BJ (cell line): ENCODE data around the gene ARHGEF11. TPM values are rescaled to one million over a fixed set of nuclear protein-coding genes. Genes with fewer than 3 reads are reported as not detected.

ENCODE experiments used
- CTCF ChIA-PET: fragments of 350-600 bp; formaldehyde crosslinking; extraction: SDS; loops from one replicate; lab custom pipeline; 2021; ENCODE audit warnings: antibody characterized with exemption, inconsistent platforms; lab: Yijun Ruan, JAX
- POLR2A ChIA-PET: fragments of 300-600 bp; sonication (Branson Sonifier 250); formaldehyde crosslinking; extraction: SDS; loops from one replicate; lab custom pipeline; 2021; ENCODE audit warnings: antibody characterized with exemption; lab: Charles Lee
- DNase-seq: peaks from one replicate; pipeline ENCODE4 v3.0.0-alpha.2; 2011; ENCODE audit warnings: low read depth
- H3K27me3 ChIP-seq: 2 replicates; pipeline ENCODE4 v1.6.0; 2011; ENCODE audit warnings: low read length; ENCODE audit not compliant: control insufficient read depth, insufficient read depth
- H3K36me3 ChIP-seq: 2 replicates; pipeline ENCODE4 v1.5.1; 2011; ENCODE audit warnings: low read length; ENCODE audit not compliant: control insufficient read depth, insufficient read depth
- H3K4me3 ChIP-seq: 2 replicates; pipeline ENCODE4 v1.5.1; 2011; ENCODE audit warnings: low read depth, mild to moderate bottlenecking, control low read depth, low read length
- polyA plus RNA-seq: library from polyadenylated mRNA; depleted of rRNA; stranded (reverse); fragments of >200 nt; gene quantifications from 2 replicates; pipeline ENCODE4 v1.2.3, GENCODE V29; 2011
- TF ChIP-seq, protein P1 (sequence below): IDR thresholded peaks from 2 replicates; pipeline ENCODE4 v1.5.1; 2011; ENCODE audit warnings: low read depth, mild to moderate bottlenecking, control low read depth, inconsistent platforms, low read length, moderate library complexity; ENCODE audit not compliant: insufficient read depth

The ARHGEF11 gene
- polyA plus RNA-seq, 1 experiment, result 19.5 TPM

DNA sequence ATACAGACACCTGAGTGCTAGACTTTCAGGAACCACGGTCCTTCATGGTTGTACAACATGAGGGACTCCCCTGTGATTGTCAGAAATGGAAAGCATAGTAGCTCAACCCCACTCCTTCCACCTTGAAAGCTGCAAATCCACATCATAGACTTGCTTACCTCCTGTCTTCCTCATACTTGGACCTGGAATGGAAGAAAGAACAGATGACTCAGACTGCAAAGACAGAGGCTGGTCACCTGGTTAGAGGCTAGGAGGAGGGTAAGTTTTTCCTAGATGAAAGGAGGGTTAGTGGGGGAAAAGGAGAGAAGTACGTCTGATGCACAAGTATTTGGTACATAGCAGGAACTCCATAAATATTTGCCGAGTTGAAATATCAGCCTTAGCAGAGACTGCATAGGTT, 87.9 kb downstream of the ARHGEF11 start:
- ChIA-PET POLR2A (no interaction called here), CTCF (interaction anchor here (0.5 to 1.7 kb wide), 4 partner anchors 9 to 218 kb away, joined by 3 to 4 read pairs (median 4); no protein-coding TSS in a partner anchor)
- no peaks in the 10 kb centered on the region for H3K27me3 ChIP-seq
- TF ChIP-seq, protein P1, sequence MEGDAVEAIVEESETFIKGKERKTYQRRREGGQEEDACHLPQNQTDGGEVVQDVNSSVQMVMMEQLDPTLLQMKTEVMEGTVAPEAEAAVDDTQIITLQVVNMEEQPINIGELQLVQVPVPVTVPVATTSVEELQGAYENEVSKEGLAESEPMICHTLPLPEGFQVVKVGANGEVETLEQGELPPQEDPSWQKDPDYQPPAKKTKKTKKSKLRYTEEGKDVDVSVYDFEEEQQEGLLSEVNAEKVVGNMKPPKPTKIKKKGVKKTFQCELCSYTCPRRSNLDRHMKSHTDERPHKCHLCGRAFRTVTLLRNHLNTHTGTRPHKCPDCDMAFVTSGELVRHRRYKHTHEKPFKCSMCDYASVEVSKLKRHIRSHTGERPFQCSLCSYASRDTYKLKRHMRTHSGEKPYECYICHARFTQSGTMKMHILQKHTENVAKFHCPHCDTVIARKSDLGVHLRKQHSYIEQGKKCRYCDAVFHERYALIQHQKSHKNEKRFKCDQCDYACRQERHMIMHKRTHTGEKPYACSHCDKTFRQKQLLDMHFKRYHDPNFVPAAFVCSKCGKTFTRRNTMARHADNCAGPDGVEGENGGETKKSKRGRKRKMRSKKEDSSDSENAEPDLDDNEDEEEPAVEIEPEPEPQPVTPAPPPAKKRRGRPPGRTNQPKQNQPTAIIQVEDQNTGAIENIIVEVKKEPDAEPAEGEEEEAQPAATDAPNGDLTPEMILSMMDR, result no peak
- H3K36me3 ChIP-seq, result peaks cover 26% of the 10 kb centered on the region
- DNase-seq, result no peak
- no peak overlapping the region for H3K4me3 ChIP-seq

DNA sequence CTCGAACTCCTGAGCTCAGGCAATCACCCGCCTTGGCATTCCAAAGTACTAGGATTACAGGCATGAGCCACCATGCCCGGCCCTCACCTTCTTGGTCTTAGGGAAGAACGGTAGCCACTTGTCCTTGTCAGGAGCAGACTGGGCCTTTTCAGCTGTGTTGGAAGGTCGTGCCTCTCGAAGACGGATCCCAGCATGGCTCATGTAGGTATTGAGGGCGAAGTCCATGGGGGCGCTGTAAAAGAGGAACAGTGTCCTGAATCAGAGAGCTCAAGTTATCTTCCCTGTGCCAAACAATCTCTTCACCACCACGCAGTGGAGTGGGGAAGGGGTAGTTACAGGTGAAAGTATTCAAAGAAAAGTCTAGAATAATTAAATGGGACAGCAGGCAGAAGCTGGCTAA, 89.2 kb downstream of the ARHGEF11 start:
- no peaks in the 10 kb centered on the region for H3K27me3 ChIP-seq
- DNase-seq, result no peak
- no peak overlapping the region for H3K4me3 ChIP-seq
- H3K36me3 ChIP-seq, result peaks cover 26% of the 10 kb centered on the region
- TF ChIP-seq, protein P1, result no peak
- ChIA-PET CTCF (interaction anchor here (0.8 to 2.0 kb wide), 6 partner anchors 7 to 44 kb away, joined by 3 to 7 read pairs (median 4); no protein-coding TSS in a partner anchor), POLR2A (no interaction called here)

DNA sequence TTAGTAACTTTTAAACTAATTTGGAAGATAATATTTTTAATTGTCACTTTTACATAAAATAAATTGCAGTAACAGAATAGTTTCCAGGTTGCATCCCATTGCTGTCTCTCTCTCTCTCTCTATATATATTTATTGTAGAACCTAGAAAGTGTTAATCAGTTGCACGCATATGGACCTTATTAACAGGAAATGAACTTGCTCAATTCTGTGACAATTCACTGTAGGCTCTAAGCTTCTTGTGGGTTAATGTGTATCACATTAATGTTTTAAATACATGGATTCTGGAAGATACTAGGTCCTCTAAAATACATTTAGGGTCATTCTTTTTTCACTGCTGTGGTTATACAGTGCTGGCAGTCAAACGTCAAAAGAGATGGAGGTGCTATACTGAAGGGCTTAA, 92.0 kb downstream of the ARHGEF11 start:
- ChIA-PET CTCF (no interaction called here), POLR2A (no interaction called here)
- no peak for DNase-seq
- peaks cover 30% of the 10 kb centered on the region for H3K36me3 ChIP-seq
- TF ChIP-seq, protein P1, result no peak
- no peak overlapping the region for H3K4me3 ChIP-seq
- H3K27me3 ChIP-seq, result no peaks in the 10 kb centered on the region

DNA sequence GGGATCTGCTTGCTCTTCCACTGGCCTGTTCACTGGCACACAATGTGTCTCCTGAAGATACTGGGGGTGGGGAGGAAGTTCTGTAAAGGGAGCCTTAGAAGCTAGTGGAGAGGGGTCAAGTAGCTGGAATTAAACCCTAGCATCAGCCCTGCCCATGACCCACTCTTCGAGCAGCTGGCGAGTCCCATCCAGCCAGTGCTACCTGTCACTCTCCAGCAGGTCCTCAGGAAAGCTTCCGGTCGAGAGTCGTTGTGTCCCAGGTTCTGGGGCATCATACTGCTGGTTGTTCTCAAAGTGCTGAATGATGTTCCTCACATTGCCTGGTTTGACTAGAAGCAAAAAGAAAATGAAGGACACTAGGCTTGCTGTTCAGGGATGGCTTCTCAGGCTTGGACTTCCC, 94.2 kb downstream of the ARHGEF11 start:
- ChIA-PET POLR2A (no interaction called here), CTCF (no interaction called here)
- Histone ChIP-seq H3K27me3 (no peaks in the 10 kb centered on the region), H3K4me3 (no peak overlapping the region), H3K36me3 (peaks cover 38% of the 10 kb centered on the region)
- DNase-seq, result no peak
- TF ChIP-seq, protein P1, result no peak

DNA sequence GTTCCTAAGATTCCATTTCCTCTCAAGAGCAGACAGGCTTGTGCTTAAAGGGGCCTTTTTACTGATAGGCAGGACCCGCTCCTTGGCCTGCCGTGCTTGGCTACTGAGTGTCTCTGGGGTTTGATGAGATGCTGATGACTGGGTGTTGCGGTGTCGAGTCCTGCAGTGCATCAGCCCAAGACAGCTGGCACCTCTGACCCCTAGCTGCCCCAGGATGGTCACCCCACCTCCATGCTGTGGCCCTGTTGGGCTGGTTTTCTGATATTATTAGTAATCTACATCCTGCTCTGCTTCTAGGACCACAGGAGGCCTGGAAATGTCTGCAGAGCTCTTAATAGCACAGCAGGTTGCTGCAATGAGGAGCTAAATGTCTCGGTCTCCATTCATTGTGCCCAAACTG, 96.4 kb downstream of the ARHGEF11 start:
- Histone ChIP-seq H3K36me3 (peaks cover 40% of the 10 kb centered on the region), H3K27me3 (no peaks in the 10 kb centered on the region), H3K4me3 (no peak overlapping the region)
- ChIA-PET POLR2A (no interaction called here), CTCF (interaction anchor here (0.7 to 1.9 kb wide), 8 partner anchors 8 to 39 kb away, joined by 3 to 7 read pairs (median 4); no protein-coding TSS in a partner anchor)
- TF ChIP-seq, protein P1, result no peak
- no peak for DNase-seq
